Measurements from ENCODE around the gene TRAPPC11. TPM values are rescaled to one million over a fixed set of nuclear protein-coding genes. Genes with fewer than 3 reads are reported as not detected.

The TRAPPC11 gene
- total RNA-seq, 4 donors from 2014 or later, result 47.8 to 61.1 (median 52.1) TPM

- peaks cover 5 to 32% (median 19%) of the 10 kb centered on the region in 4 donors for H3K4me1 ChIP-seq
- in situ Hi-C loops (cut with MboI; ENCODE audit: low pct_ligation_motif_present in 1 of 4, low pct_unique_long_range_greater_than_20kb in 1 of 4, low sequenced_read_pairs in 3 of 4) (loop anchor here in 2 of 4 donors (10.0 to 25.0 kb wide), 2 partner anchors 154 to 196 kb away; partner anchors contain the start of gene ING2 (in 1 of the 2)), intact Hi-C loops (cut with DNase I; ENCODE audit: low total_unique reads) (loop anchor here (2.0 kb wide), 1 partner anchor 154 kb away; the partner anchor contains the start of gene ING2)
- no peaks in the 10 kb centered on the region for H3K36me3 ChIP-seq
- H3K27me3 ChIP-seq, result no peaks in the 10 kb centered on the region
- TF ChIP-seq POLR2A (IDR thresholded peaks at IDR 0.05) (no peak), EP300 (IDR thresholded peaks at IDR 0.05; ENCODE audit: low read depth) (no peak), POLR2AphosphoS5 (IDR thresholded peaks at IDR 0.05) (no peak), CTCF (IDR thresholded peaks at IDR 0.05) (no peak)
- peak; percentile 27 for DNase-seq
- no peaks in the 10 kb centered on the region for H3K9me3 ChIP-seq
- H3K27ac ChIP-seq, result peak overlapping the region; percentile 87 to 93 (median 92)
- WGBS, 2 donors (ENCODE audit: low coverage in 1 of 2), result 0 to 1% methylated on average over 1 to 17 of the region's 39 CpGs
- H3K4me3 ChIP-seq, result peak overlapping the region; percentile 53 to 94 (median 88)
These were observed 598 bp upstream of the TRAPPC11 start for GRCh38 chr4:183658362-183659028.

- H3K27me3 ChIP-seq, result no peaks in the 10 kb centered on the region
- peak overlapping the region; percentile 87 to 93 (median 92) for H3K27ac ChIP-seq
- in situ Hi-C loops (cut with MboI; ENCODE audit: low pct_ligation_motif_present in 1 of 4, low pct_unique_long_range_greater_than_20kb in 1 of 4, low sequenced_read_pairs in 3 of 4), result loop anchor here in 2 of 4 donors (10.0 to 25.0 kb wide), 2 partner anchors 155 to 198 kb away; partner anchors contain the start of gene ING2 (in 1 of the 2)
- DNase-seq, result no peak
- 9 to 11% methylated on average over 6 to 10 of the region's 10 CpGs for WGBS, 2 donors (ENCODE audit: low coverage in 1 of 2)
- peaks cover 5 to 32% (median 19%) of the 10 kb centered on the region in 4 donors for H3K4me1 ChIP-seq
- TF ChIP-seq POLR2AphosphoS5 (IDR thresholded peaks at IDR 0.05) (no peak), CTCF (IDR thresholded peaks at IDR 0.05) (no peak), EP300 (IDR thresholded peaks at IDR 0.05; ENCODE audit: low read depth) (no peak), POLR2A (IDR thresholded peaks at IDR 0.05) (no peak)
- no peaks in the 10 kb centered on the region for H3K9me3 ChIP-seq
- peaks cover 0 to 6% (median 0%) of the 10 kb centered on the region in 4 donors for H3K36me3 ChIP-seq
- peak overlapping the region; percentile 53 to 94 (median 88) for H3K4me3 ChIP-seq
- intact Hi-C loops (cut with DNase I; ENCODE audit: low total_unique reads), result loop anchor here (2.0 kb wide), 1 partner anchor 155 kb away; the partner anchor contains the start of gene ING2
These were observed 764 bp downstream of the TRAPPC11 start for GRCh38 chr4:183659872-183660242.

GRCh38 chr4:183666088-183666487, 7.0 kb downstream of the TRAPPC11 start:
- intact Hi-C loops (cut with DNase I; ENCODE audit: low total_unique reads), result loop anchor here (2.0 kb wide), 1 partner anchor 17 kb away; no protein-coding TSS in a partner anchor
- H3K27ac ChIP-seq, result no peak overlapping the region
- peaks cover 0 to 45% (median 22%) of the 10 kb centered on the region in 4 donors for H3K36me3 ChIP-seq
- H3K27me3 ChIP-seq, result no peaks in the 10 kb centered on the region
- no peak for TF ChIP-seq POLR2AphosphoS5 (IDR thresholded peaks at IDR 0.05)
- TF ChIP-seq CTCF (IDR thresholded peaks at IDR 0.05), result no peak
- H3K9me3 ChIP-seq, result no peaks in the 10 kb centered on the region
- DNase-seq, result no peak
- peaks cover 0 to 5% (median 0%) of the 10 kb centered on the region in 4 donors for H3K4me1 ChIP-seq
- in situ Hi-C loops (cut with MboI; ENCODE audit: low pct_ligation_motif_present in 1 of 4, low pct_unique_long_range_greater_than_20kb in 1 of 4, low sequenced_read_pairs in 3 of 4), result loop anchor here in 1 of 4 donors (25.0 kb wide), 1 partner anchor 204 kb away; no protein-coding TSS in a partner anchor
- 100% methylated on average over 1 of the region's 1 CpG for WGBS, 2 donors (ENCODE audit: low coverage in 1 of 2)
- H3K4me3 ChIP-seq, result no peak overlapping the region

- H3K36me3 ChIP-seq, result peaks cover 0 to 60% (median 24%) of the 10 kb centered on the region in 4 donors
- in situ Hi-C loops (cut with MboI; ENCODE audit: low pct_ligation_motif_present in 1 of 4, low pct_unique_long_range_greater_than_20kb in 1 of 4, low sequenced_read_pairs in 3 of 4), result loop anchor here in 1 of 4 donors (25.0 kb wide), 1 partner anchor 208 kb away; no protein-coding TSS in a partner anchor
These were observed 11.2 kb downstream of the TRAPPC11 start for GRCh38 chr4:183670251-183670650.

More at GRCh38 chr4:183670251-183670650, 11.2 kb downstream of the TRAPPC11 start:
- TF ChIP-seq POLR2A (IDR thresholded peaks at IDR 0.05) (no peak), EP300 (IDR thresholded peaks at IDR 0.05; ENCODE audit: low read depth) (no peak), POLR2AphosphoS5 (IDR thresholded peaks at IDR 0.05) (no peak), CTCF (IDR thresholded peaks at IDR 0.05) (no peak)
- Histone ChIP-seq H3K27me3 (no peaks in the 10 kb centered on the region), H3K4me3 (no peak overlapping the region), H3K4me1 (no peaks in the 10 kb centered on the region), H3K27ac (no peak overlapping the region), H3K9me3 (no peaks in the 10 kb centered on the region)
- intact Hi-C loops (cut with DNase I; ENCODE audit: low total_unique reads), result no loop called here
- DNase-seq, result no peak
- WGBS, 2 donors (ENCODE audit: low coverage in 1 of 2), result 62 to 69% methylated on average over 3 of the region's 3 CpGs
